Measurements from ENCODE around the gene C2. TPM values are rescaled to one million over a fixed set of nuclear protein-coding genes. Genes with fewer than 3 reads are reported as not detected.
"Not testable (repeated sequence)": the region's sequence is repeated elsewhere in the genome, so short reads cannot be mapped to it uniquely, and the experiment has no call there.

The C2 gene
- polyA plus RNA-seq, 1 experiment: 1.2 TPM

DNA sequence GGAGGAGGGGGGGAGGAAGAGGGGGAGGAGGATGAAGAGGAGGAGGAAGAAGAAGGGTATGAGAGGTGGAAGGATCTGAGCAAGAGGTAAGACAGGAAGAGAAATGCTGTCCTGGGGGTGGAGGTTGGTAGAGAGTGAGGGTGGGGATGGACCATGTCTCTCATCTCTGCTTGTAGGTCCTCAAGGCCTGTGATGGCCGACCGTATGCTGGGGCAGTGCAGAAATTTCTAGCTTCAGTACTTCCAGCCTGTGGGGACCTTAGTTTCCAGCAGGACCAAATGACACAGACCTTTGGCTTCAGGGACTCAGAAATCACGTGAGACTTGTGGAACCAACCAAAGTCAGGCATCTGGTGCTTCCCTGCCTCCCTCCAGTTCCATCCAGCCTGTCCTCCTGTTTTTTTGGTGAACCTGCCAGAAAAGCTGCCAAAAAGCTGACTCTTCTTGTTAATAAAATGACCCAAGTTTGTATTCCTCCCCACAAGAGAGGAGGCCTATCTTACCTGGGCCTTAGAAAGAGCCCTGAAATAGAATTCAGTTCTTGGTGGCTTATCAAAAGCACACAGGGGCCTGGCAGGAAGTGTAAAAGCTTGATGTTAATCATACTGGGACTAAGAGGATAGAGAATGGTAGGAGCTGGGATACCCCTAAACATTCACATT is 51.9 kb downstream of the C2 start:
- DNase-seq (ENCODE audit: low read depth): no peak
- TF ChIP-seq CTCF (IDR thresholded peaks at IDR 0.05; ENCODE audit: insufficient read depth, low read depth, low read length): no peak
- POLR2A ChIA-PET: no interaction called here
- no peak overlapping the region for H3K4me3 ChIP-seq (ENCODE audit: low read depth, low read length)
- CTCF ChIA-PET: no interaction called here
- H3K27me3 ChIP-seq (ENCODE audit: control insufficient read depth, insufficient read depth, low read length): no peaks in the 10 kb centered on the region
- peaks cover 5% of the 10 kb centered on the region for H3K36me3 ChIP-seq (ENCODE audit: control insufficient read depth, insufficient read depth, low read length)

DNA sequence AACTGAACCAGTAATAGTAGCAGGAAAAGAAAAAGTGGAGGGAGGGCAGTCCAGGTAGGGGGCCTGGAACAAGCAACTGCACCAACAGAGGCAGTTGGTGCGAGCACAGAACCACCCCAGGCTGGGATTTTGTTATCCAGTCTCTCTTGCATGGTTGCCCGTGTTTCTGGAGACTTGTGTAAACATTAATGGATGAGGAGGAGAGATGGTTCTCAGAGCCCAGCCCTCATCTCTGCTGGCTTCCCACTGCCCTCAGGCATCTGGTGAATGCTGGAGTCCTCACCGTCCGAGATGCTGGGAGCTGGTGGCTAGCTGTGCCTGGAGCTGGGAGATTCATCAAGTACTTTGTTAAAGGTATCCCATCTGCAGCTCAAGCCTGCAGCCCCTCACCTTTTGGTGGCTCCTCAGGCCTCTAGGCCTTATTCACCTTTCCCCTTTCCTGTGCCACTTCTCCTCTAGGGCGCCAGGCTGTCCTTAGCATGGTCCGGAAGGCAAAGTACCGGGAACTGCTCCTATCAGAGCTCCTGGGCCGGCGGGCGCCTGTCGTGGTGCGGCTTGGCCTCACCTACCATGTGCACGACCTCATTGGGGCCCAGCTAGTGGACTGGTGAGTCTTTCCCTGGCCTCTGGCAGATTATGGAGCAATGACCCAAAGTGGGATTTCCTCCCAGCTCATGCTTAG is 52.8 kb downstream of the C2 start:
- H3K36me3 ChIP-seq (ENCODE audit: control insufficient read depth, insufficient read depth, low read length); H3K4me3 ChIP-seq (ENCODE audit: low read depth, low read length); H3K27me3 ChIP-seq (ENCODE audit: control insufficient read depth, insufficient read depth, low read length); DNase-seq (ENCODE audit: low read depth); POLR2A ChIA-PET; CTCF ChIA-PET: not testable (repeated sequence)

DNA sequence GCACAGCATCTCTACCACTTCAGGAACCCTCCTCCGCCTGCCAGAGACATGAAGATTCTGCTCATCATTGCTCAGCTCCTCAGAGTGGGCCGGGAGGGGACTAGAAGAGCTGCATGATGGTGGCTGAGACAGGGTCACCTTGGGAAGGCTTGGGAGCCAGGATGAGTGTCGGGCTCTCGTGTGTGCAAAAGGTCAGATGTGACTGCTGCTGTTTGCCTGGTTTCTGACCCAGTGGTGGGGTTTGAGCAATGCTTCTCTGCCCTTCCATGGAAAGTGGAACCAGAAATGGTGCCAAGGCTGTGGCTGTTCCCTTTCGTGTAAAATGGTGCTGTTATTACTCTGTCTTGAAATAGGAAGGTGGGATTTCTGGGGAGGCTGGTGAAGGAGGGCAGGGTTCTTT is 53.5 kb downstream of the C2 start:
- H3K4me3 ChIP-seq (ENCODE audit: low read depth, low read length); DNase-seq (ENCODE audit: low read depth); H3K27me3 ChIP-seq (ENCODE audit: control insufficient read depth, insufficient read depth, low read length); CTCF ChIA-PET; H3K36me3 ChIP-seq (ENCODE audit: control insufficient read depth, insufficient read depth, low read length); POLR2A ChIA-PET: not testable (repeated sequence)

GRCh38 chr6:31981744-31982143 is 54.2 kb downstream of the C2 start, which contains the start of gene C4A:
C4A (plus strand) TSS chr6:31982057; CDS start chr6:31982108, 51 bp downstream.
- H3K4me3 ChIP-seq (ENCODE audit: low read depth, low read length); CTCF ChIA-PET; POLR2A ChIA-PET; H3K36me3 ChIP-seq (ENCODE audit: control insufficient read depth, insufficient read depth, low read length); DNase-seq (ENCODE audit: low read depth); H3K27me3 ChIP-seq (ENCODE audit: control insufficient read depth, insufficient read depth, low read length): not testable (repeated sequence)

- H3K36me3 ChIP-seq (ENCODE audit: control insufficient read depth, insufficient read depth, low read length); H3K27me3 ChIP-seq (ENCODE audit: control insufficient read depth, insufficient read depth, low read length); H3K4me3 ChIP-seq (ENCODE audit: low read depth, low read length); POLR2A ChIA-PET; CTCF ChIA-PET; DNase-seq (ENCODE audit: low read depth): not testable (repeated sequence)
Measured at GRCh38 chr6:31989363-31989762, 61.8 kb downstream of the C2 start.

GRCh38 chr6:31994421-31994820 is 66.9 kb downstream of the C2 start:
- POLR2A ChIA-PET: not testable (repeated sequence)

More at GRCh38 chr6:31994421-31994820, 66.9 kb downstream of the C2 start:
- DNase-seq (ENCODE audit: low read depth); H3K4me3 ChIP-seq (ENCODE audit: low read depth, low read length); H3K27me3 ChIP-seq (ENCODE audit: control insufficient read depth, insufficient read depth, low read length); H3K36me3 ChIP-seq (ENCODE audit: control insufficient read depth, insufficient read depth, low read length); CTCF ChIA-PET: not testable (repeated sequence)

Small RNAs within 50 kb of the gene (small RNA-seq; reads per million reads assigned to genes)
- gene AL645922.1 (ENCODE audit: insufficient read length, low read depth, low replicate concordance): not detected

Other genes with a start within 250 kb of the C2 start
- gene LY6G5C, start 246.7 kb upstream of the C2 start, polyA plus RNA-seq (2011; rRNA removed): 3.1 and 3.6 TPM in 2 replicates
- gene ABHD16A, start 224.4 kb upstream of the C2 start, polyA plus RNA-seq (2011; rRNA removed): 44.2 and 53.3 TPM in 2 replicates
- not detected in 2 replicates for gene LY6G6F, start 220.9 kb upstream of the C2 start, polyA plus RNA-seq (2011; rRNA removed)
- not detected in 2 replicates for gene LY6G6D, start 212.4 kb upstream of the C2 start, polyA plus RNA-seq (2011; rRNA removed)
- not detected in 2 replicates for gene LY6G6C, start 206.0 kb upstream of the C2 start, polyA plus RNA-seq (2011; rRNA removed)
- gene MPIG6B, start 204.3 kb upstream of the C2 start, polyA plus RNA-seq (2011; rRNA removed): not detected in 2 replicates
- gene DDAH2, start 198.4 kb upstream of the C2 start, polyA plus RNA-seq (2011; rRNA removed): 43.2 and 69.5 TPM in 2 replicates
- 820 and 866 TPM in 2 replicates for gene CLIC1, start 191.2 kb upstream of the C2 start, polyA plus RNA-seq (2011; rRNA removed)
- gene MSH5, start 187.7 kb upstream of the C2 start, polyA plus RNA-seq (2011; rRNA removed): 9.2 and 10.7 TPM in 2 replicates
- 1.2 and 1.9 TPM in 2 replicates for gene SAPCD1, start 165.1 kb upstream of the C2 start, polyA plus RNA-seq (2011; rRNA removed)
- 0.16 and 0.29 TPM in 2 replicates for gene VWA7, start 150.4 kb upstream of the C2 start, polyA plus RNA-seq (2011; rRNA removed)
- 10.9 and 33.9 TPM in 2 replicates for gene VARS1, start 132.0 kb upstream of the C2 start, polyA plus RNA-seq (2011; rRNA removed)
- 40.3 and 43.5 TPM in 2 replicates for gene LSM2, start 120.8 kb upstream of the C2 start, polyA plus RNA-seq (2011; rRNA removed)
- gene HSPA1L, start 112.4 kb upstream of the C2 start, polyA plus RNA-seq (2011; rRNA removed): 0.90 and 0.99 TPM in 2 replicates
- gene HSPA1A, start 112.2 kb upstream of the C2 start, polyA plus RNA-seq (2011; rRNA removed): 57.7 and 98.6 TPM in 2 replicates
- 20.9 and 42.8 TPM in 2 replicates for gene HSPA1B, start 100.0 kb upstream of the C2 start, polyA plus RNA-seq (2011; rRNA removed)
- gene NEU1, start 64.9 kb upstream of the C2 start, polyA plus RNA-seq (2011; rRNA removed): 32.1 and 48.1 TPM in 2 replicates
- 0.07 and 0.12 TPM in 2 replicates for gene SLC44A4, start 48.7 kb upstream of the C2 start, polyA plus RNA-seq (2011; rRNA removed)
- gene EHMT2, start 30.0 kb upstream of the C2 start, polyA plus RNA-seq (2011; rRNA removed): 19.3 and 32.8 TPM in 2 replicates
- gene ZBTB12, start 25.6 kb upstream of the C2 start, polyA plus RNA-seq (2011; rRNA removed): 2.0 and 2.6 TPM in 2 replicates
- gene CFB, start 18.4 kb downstream of the C2 start, polyA plus RNA-seq (2011; rRNA removed): 6.7 and 7.6 TPM in 2 replicates
- gene NELFE, start 31.3 kb downstream of the C2 start, polyA plus RNA-seq (2011; rRNA removed): 69.6 and 70.5 TPM in 2 replicates
- gene SKIC2, start 31.5 kb downstream of the C2 start, polyA plus RNA-seq (2011; rRNA removed): 17.7 and 37.3 TPM in 2 replicates
- gene DXO, start 44.4 kb downstream of the C2 start, polyA plus RNA-seq (2011; rRNA removed): 18.2 and 28.1 TPM in 2 replicates
- 5.9 and 9.7 TPM in 2 replicates for gene C4A, start 54.3 kb downstream of the C2 start, polyA plus RNA-seq (2011; rRNA removed)
- gene C4B, start 87.1 kb downstream of the C2 start, polyA plus RNA-seq (2011; rRNA removed): 9.2 and 14.4 TPM in 2 replicates
- 0.11 and 0.29 TPM in 2 replicates for gene CYP21A2, start 110.7 kb downstream of the C2 start, polyA plus RNA-seq (2011; rRNA removed)
- 0.58 and 0.60 TPM in 2 replicates for gene TNXB, start 181.6 kb downstream of the C2 start, polyA plus RNA-seq (2011; rRNA removed)
- 46.5 and 69.2 TPM in 2 replicates for gene ATF6B, start 200.5 kb downstream of the C2 start, polyA plus RNA-seq (2011; rRNA removed)
- 5.3 and 5.6 TPM in 2 replicates for gene FKBPL, start 202.6 kb downstream of the C2 start, polyA plus RNA-seq (2011; rRNA removed)
- gene PRRT1, start 224.2 kb downstream of the C2 start, polyA plus RNA-seq (2011; rRNA removed): 0.77 and 0.78 TPM in 2 replicates
- 24.2 and 31.9 TPM in 2 replicates for gene PPT2, start 226.4 kb downstream of the C2 start, polyA plus RNA-seq (2011; rRNA removed)
- gene EGFL8, start 236.9 kb downstream of the C2 start, polyA plus RNA-seq (2011; rRNA removed): 3.7 and 4.0 TPM in 2 replicates
- 117 and 158 TPM in 2 replicates for gene AGPAT1, start 248.4 kb downstream of the C2 start, polyA plus RNA-seq (2011; rRNA removed)